Neutrophil (primary cell): ENCODE results near the gene POFUT1.
"Not testable (repeated sequence)": the region's sequence is repeated elsewhere in the genome, so short reads cannot be mapped to it uniquely, and the experiment has no call there.

Source experiments
- H3K27ac ChIP-seq: fragments of 200-600 bp; sonication (generic); 2 replicates; pipeline ENCODE4 v1.5.1; 2016; ENCODE audit warnings: mild to moderate bottlenecking, moderate library complexity
- H3K27me3 ChIP-seq: fragments of 200-600 bp; sonication (generic); 2 replicates; pipeline ENCODE4 v1.6.0; 2016; ENCODE audit warnings: mild to moderate bottlenecking
- H3K36me3 ChIP-seq: fragments of 200-600 bp; sonication (generic); 2 replicates; pipeline ENCODE4 v1.5.1; 2017
- H3K4me1 ChIP-seq, 2 experiments: fragments of 200-600 bp in 1 of 2; sonication (generic) in 1 of 2; 1 replicate in 1 of 2; 2 replicates in 1 of 2; pipeline versions ENCODE4 v1.5.1 to v1.6.1; 2013 to 2016; ENCODE audit warnings: low read depth in 1 of 2, low read length in 1 of 2, mild to moderate bottlenecking in 1 of 2, moderate library complexity in 1 of 2; ENCODE audit not compliant: control insufficient read depth in 1 of 2, insufficient read depth in 1 of 2
- H3K4me3 ChIP-seq, 2 experiments: fragments of 200-600 bp in 1 of 2; sonication (generic) in 1 of 2; 1 replicate in 1 of 2; 2 replicates in 1 of 2; pipeline ENCODE4 v1.5.1; 2013 to 2016; ENCODE audit warnings: low read depth in 1 of 2, low read length in 1 of 2, mild to moderate bottlenecking in 1 of 2, moderate library complexity in 1 of 2
- H3K9me3 ChIP-seq: fragments of 200-600 bp; sonication (generic); 2 replicates; pipeline ENCODE4 v1.5.1; 2016
- CTCF ChIP-seq: fragments of 200-600 bp; sonication (generic); IDR thresholded peaks from 2 replicates; pipeline ENCODE4 v1.5.1; 2016; ENCODE audit warnings: antibody characterized with exemption

The POFUT1 gene

GRCh38 chr20:32190616-32191415, 16.9 kb upstream of the POFUT1 start:
- Histone ChIP-seq H3K9me3 (no peaks in the 10 kb centered on the region), H3K27ac (no peak overlapping the region), H3K36me3 (peaks cover 32% of the 10 kb centered on the region), H3K4me1 (peaks cover 13 to 14% of the 10 kb centered on the region in 2 experiments), H3K4me3 (peak overlapping the region; percentile 57 to 59), H3K27me3 (peaks cover 15% of the 10 kb centered on the region)
- TF ChIP-seq CTCF, result no peak

DNA sequence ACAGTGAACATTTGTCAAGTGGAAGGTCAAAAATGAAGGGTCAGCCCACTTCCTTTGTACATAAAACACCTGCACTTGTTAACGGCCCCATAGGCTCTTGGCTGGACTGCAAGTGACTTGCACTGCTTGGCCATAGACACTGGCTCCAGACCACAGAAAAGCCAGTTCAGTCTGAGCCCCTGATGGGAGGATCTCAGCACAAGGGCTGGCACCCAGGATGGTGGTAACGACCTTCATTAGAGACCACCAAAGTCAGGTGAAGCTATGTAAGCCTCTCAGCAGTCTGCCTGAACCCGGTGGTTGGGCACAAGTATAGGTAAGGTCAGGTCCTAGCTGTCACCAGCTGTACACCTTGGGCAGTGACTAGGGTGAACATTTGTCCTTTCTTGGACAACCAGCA, 16.3 kb upstream of the POFUT1 start:
- TF ChIP-seq CTCF, result no peak
- H3K9me3 ChIP-seq, result no peaks in the 10 kb centered on the region
- peaks cover 13 to 14% of the 10 kb centered on the region in 2 experiments for H3K4me1 ChIP-seq
- H3K4me3 ChIP-seq, result no peak overlapping the region
- peaks cover 15% of the 10 kb centered on the region for H3K27me3 ChIP-seq
- H3K36me3 ChIP-seq, result peaks cover 38% of the 10 kb centered on the region
- H3K27ac ChIP-seq, result peak overlapping the region; percentile 1

GRCh38 chr20:32191873-32192272, 15.8 kb upstream of the POFUT1 start:
- Histone ChIP-seq H3K9me3 (no peaks in the 10 kb centered on the region), H3K4me3 (no peak overlapping the region), H3K27me3 (peaks cover 15% of the 10 kb centered on the region), H3K4me1 (peaks cover 13 to 14% of the 10 kb centered on the region in 2 experiments), H3K27ac (peak overlapping the region; percentile 1), H3K36me3 (peaks cover 43% of the 10 kb centered on the region)
- no peak for TF ChIP-seq CTCF

- Histone ChIP-seq H3K4me1 (peaks cover 13 to 14% of the 10 kb centered on the region in 2 experiments), H3K4me3 (no peak overlapping the region)
Measured at GRCh38 chr20:32192698-32193097, 15.0 kb upstream of the POFUT1 start.

DNA sequence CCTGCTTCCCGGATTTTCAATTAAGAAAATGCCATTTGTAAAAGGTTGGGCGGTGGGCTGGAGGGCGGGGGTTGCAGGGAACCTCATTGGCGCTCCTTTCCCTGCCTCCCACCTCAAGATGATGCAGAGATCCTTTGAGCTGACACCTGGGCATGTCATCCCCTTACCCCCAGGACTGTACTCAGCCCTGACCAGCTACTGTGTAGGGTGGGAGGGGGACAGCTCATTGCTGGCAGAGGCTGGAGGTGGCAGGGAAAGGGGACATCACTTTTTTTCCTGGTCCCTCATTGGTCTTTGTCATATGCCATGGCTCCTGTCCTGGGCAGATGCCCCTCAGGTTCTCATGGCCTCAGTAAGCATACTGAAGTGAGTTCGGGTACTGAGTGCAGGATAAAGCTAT, 14.3 kb upstream of the POFUT1 start:
- not testable (repeated sequence) for H3K27ac ChIP-seq, H3K9me3 ChIP-seq, H3K4me3 ChIP-seq
- H3K4me1 ChIP-seq, result peaks cover 13 to 14% of the 10 kb centered on the region in 2 experiments
- H3K36me3 ChIP-seq, result peaks cover 58% of the 10 kb centered on the region
- peaks cover 15% of the 10 kb centered on the region for H3K27me3 ChIP-seq

More at GRCh38 chr20:32192698-32193097, 15.0 kb upstream of the POFUT1 start:
- peaks cover 15% of the 10 kb centered on the region for H3K27me3 ChIP-seq
- H3K9me3 ChIP-seq, result no peaks in the 10 kb centered on the region
- TF ChIP-seq CTCF, result no peak
- H3K36me3 ChIP-seq, result peaks cover 51% of the 10 kb centered on the region
- no peak overlapping the region for H3K27ac ChIP-seq

DNA sequence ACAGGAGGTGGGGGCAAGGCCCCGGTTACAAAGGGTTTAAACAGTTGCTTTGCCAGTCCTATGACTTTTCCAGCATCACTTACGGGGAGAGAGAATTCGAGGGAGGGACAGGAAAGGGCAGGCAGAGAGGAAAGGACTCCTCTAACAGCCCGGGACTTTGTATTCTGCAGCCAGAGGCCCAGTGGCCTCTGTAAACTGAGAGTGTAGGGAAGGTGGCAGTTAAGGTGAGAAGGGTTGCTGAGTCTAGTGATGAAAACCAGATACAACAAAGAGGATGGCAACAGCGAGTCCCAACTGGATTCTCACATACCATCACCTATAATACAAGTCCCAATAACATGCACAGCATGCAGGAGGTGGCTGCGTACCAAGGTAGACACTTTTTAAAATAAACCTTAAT, 13.7 kb upstream of the POFUT1 start:
- Histone ChIP-seq H3K36me3 (peaks cover 63% of the 10 kb centered on the region), H3K4me1 (peaks cover 13 to 14% of the 10 kb centered on the region in 2 experiments), H3K9me3 (no peaks in the 10 kb centered on the region), H3K27me3 (peaks cover 15% of the 10 kb centered on the region), H3K27ac (no peak overlapping the region), H3K4me3 (no peak overlapping the region)
- no peak for TF ChIP-seq CTCF
